Kidney epithelial cell (primary cell): ENCODE data around the gene RIPOR2. TPM values are rescaled to one million over a fixed set of nuclear protein-coding genes. Genes with fewer than 3 reads are reported as not detected.

ENCODE experiments used
- DNase-seq: peaks from one replicate; pipeline ENCODE4 v3.0.0-alpha.2; 2010; ENCODE audit warnings: low read depth
- H3K27me3 ChIP-seq: 2 replicates; pipeline ENCODE4 v1.6.0; 2011; ENCODE audit warnings: low read length; ENCODE audit not compliant: control insufficient read depth, insufficient read depth
- H3K36me3 ChIP-seq: 2 replicates; pipeline ENCODE4 v1.5.1; 2011; ENCODE audit warnings: low read length; ENCODE audit not compliant: control insufficient read depth, insufficient read depth
- H3K4me3 ChIP-seq: 2 replicates; pipeline ENCODE4 v1.5.1; 2011; ENCODE audit warnings: low read depth, mild to moderate bottlenecking, control low read depth, low read length
- CTCF ChIP-seq: IDR thresholded peaks from 2 replicates; pipeline ENCODE4 v1.5.1; 2011; ENCODE audit warnings: mild to moderate bottlenecking, moderate library complexity, low read length, control low read depth, inconsistent platforms; ENCODE audit not compliant: insufficient read depth, poor library complexity, severe bottlenecking
- total RNA-seq: library from RNA; depleted of rRNA; stranded (reverse); fragments of >200 nt; gene quantifications from 2 replicates; pipeline ENCODE4 v1.2.3, GENCODE V29; 2015

The RIPOR2 gene
- total RNA-seq, 1 donor from 2014 or later, result 0.79 TPM

- TF ChIP-seq CTCF, result no peak
- no peaks in the 10 kb centered on the region for H3K36me3 ChIP-seq
- no peak for DNase-seq
- no peaks in the 10 kb centered on the region for H3K27me3 ChIP-seq
- H3K4me3 ChIP-seq, result no peak overlapping the region
Observed at GRCh38 chr6:24888715-24889370, 46.9 kb downstream of the RIPOR2 start.

GRCh38 chr6:24887545-24888140 lies 48.1 kb downstream of the RIPOR2 start:
- no peak for TF ChIP-seq CTCF
- H3K4me3 ChIP-seq, result no peak overlapping the region
- DNase-seq, result no peak
- H3K36me3 ChIP-seq, result no peaks in the 10 kb centered on the region
- no peaks in the 10 kb centered on the region for H3K27me3 ChIP-seq

- no peak overlapping the region for H3K4me3 ChIP-seq
- no peak for TF ChIP-seq CTCF
- no peaks in the 10 kb centered on the region for H3K27me3 ChIP-seq
- H3K36me3 ChIP-seq, result no peaks in the 10 kb centered on the region
- DNase-seq, result no peak
Observed at GRCh38 chr6:24883618-24884017, 52.1 kb downstream of the RIPOR2 start.

GRCh38 chr6:24882835-24883555 lies 52.8 kb downstream of the RIPOR2 start:
- Histone ChIP-seq H3K4me3 (no peak overlapping the region), H3K36me3 (no peaks in the 10 kb centered on the region), H3K27me3 (no peaks in the 10 kb centered on the region)
- no peak for TF ChIP-seq CTCF
- no peak for DNase-seq

GRCh38 chr6:24882295-24882694 lies 53.5 kb downstream of the RIPOR2 start:
- Histone ChIP-seq H3K4me3 (no peak overlapping the region), H3K36me3 (no peaks in the 10 kb centered on the region), H3K27me3 (no peaks in the 10 kb centered on the region)
- TF ChIP-seq CTCF, result no peak
- DNase-seq, result no peak
